Nephron progenitor cell (in vitro differentiated cells): ENCODE data around the gene RNF220.

Source experiments
- DNase-seq: peaks from one replicate; pipeline ENCODE4 v3.0.0; 2021
- H3K27ac Mint-ChIP-seq: 2 replicates; pipeline ENCODE4 v1.8.0; 2021; ENCODE audit warnings: mild to moderate bottlenecking, moderate library complexity, mixed read lengths
- H3K27me3 Mint-ChIP-seq: 2 replicates; pipeline ENCODE4 v1.8.0; 2021; ENCODE audit warnings: mild to moderate bottlenecking, low read depth, mixed read lengths; ENCODE audit not compliant: poor library complexity
- H3K36me3 Mint-ChIP-seq: 2 replicates; pipeline ENCODE4 v1.8.0; 2021; ENCODE audit warnings: low read depth, mixed read lengths
- H3K4me1 Mint-ChIP-seq: 2 replicates; pipeline ENCODE4 v1.8.0; 2021; ENCODE audit warnings: mixed read lengths
- H3K4me3 Mint-ChIP-seq: 2 replicates; pipeline ENCODE4 v1.8.0; 2021; ENCODE audit warnings: mild to moderate bottlenecking, moderate library complexity, mixed read lengths
- H3K9me3 Mint-ChIP-seq: 2 replicates; pipeline ENCODE4 v1.8.0; 2021; ENCODE audit warnings: mild to moderate bottlenecking, moderate library complexity, mixed read lengths
- CTCF ChIP-seq: fragments of 200-600 bp; sonication (generic); IDR thresholded peaks from 2 replicates; pipeline ENCODE4 v1.5.0; 2021; ENCODE audit warnings: antibody characterized with exemption

The RNF220 gene

DNA sequence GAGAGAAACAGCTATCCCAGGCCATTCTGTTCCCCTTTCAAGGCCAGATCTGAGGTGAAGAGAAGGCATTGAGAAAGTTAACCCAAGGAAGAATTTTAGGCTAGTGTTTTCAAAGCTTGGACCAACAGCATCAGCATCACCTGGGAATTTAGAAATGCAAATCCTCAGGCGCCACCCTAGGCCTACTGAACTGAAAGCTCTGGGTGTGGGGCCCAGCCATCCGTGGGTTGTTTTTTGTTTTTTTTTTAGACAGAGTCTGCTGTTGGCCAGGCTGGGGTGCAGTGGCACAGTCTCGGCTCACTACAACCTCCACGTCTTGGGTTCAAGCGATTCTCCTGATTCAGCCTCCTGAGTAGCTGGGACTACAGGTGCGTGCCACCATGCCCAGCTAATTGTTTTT is 98.6 kb downstream of the RNF220 start:
- Mint-ChIP-seq H3K27me3 (peaks cover 32% of the 10 kb centered on the region), H3K4me3 (no peak overlapping the region), H3K9me3 (no peaks in the 10 kb centered on the region), H3K4me1 (peaks cover 40% of the 10 kb centered on the region), H3K36me3 (no peaks in the 10 kb centered on the region), H3K27ac (no peak overlapping the region)
- DNase-seq: no peak
- TF ChIP-seq CTCF: no peak

DNA sequence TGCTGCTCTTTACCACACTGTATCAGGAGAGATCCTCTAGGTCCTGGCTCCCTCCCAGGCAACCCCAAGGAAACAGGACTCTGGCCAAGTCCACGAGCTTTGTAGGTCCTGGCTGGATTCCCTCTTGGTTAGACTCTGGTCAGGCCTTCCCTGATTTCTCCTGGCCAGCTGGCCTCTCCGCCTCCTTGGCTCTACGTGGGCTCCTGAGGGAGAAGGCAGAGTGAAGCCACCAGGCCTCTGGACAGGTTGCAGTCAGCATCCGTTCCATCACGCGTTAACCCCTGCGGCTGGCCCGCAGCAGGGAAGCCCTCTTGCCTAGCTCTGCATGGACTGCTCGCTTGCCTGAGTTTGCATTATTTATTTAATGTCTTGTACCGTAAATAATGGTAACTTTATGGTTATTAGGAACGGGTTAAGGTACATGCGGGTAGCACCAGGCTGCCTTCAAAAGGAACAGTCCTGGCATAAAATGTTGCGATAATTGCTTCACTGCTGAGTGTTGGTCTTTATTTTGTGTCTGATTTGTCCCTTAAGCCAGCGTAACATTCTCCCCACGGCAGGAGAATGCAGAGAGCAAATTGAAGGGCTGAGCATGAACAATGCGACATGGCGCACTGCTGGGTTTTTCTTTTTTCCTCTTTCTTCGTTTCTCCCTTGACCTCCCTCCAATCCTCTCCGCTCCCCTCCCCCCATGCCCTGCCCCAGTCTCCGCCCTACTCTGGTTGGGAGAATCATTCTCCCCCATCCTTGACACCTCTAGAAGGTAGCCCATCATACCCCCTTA is 100.3 kb downstream of the RNF220 start:
- no peak for TF ChIP-seq CTCF
- Mint-ChIP-seq H3K36me3 (no peaks in the 10 kb centered on the region), H3K4me3 (no peak overlapping the region), H3K4me1 (peaks cover 46% of the 10 kb centered on the region), H3K9me3 (no peaks in the 10 kb centered on the region), H3K27ac (no peak overlapping the region), H3K27me3 (peaks cover 39% of the 10 kb centered on the region)
- DNase-seq: no peak

- peak overlapping the region; percentile 62 for H3K4me3 Mint-ChIP-seq
- H3K27me3 Mint-ChIP-seq: peaks cover 33% of the 10 kb centered on the region
- peaks cover 69% of the 10 kb centered on the region for H3K4me1 Mint-ChIP-seq
- DNase-seq: peak; percentile 37
- no peak for TF ChIP-seq CTCF
- no peaks in the 10 kb centered on the region for H3K9me3 Mint-ChIP-seq
- no peak overlapping the region for H3K27ac Mint-ChIP-seq
- no peaks in the 10 kb centered on the region for H3K36me3 Mint-ChIP-seq
These were observed 102.7 kb downstream of the RNF220 start for GRCh38 chr1:44507490-44508396.

GRCh38 chr1:44508397-44508745 is 103.3 kb downstream of the RNF220 start:
- no peaks in the 10 kb centered on the region for H3K36me3 Mint-ChIP-seq
- TF ChIP-seq CTCF: no peak
- H3K27me3 Mint-ChIP-seq: peaks cover 34% of the 10 kb centered on the region
- peak overlapping the region; percentile 18 for H3K4me3 Mint-ChIP-seq
- peaks cover 73% of the 10 kb centered on the region for H3K4me1 Mint-ChIP-seq
- H3K9me3 Mint-ChIP-seq: no peaks in the 10 kb centered on the region
- H3K27ac Mint-ChIP-seq: no peak overlapping the region
- no peak for DNase-seq

DNA sequence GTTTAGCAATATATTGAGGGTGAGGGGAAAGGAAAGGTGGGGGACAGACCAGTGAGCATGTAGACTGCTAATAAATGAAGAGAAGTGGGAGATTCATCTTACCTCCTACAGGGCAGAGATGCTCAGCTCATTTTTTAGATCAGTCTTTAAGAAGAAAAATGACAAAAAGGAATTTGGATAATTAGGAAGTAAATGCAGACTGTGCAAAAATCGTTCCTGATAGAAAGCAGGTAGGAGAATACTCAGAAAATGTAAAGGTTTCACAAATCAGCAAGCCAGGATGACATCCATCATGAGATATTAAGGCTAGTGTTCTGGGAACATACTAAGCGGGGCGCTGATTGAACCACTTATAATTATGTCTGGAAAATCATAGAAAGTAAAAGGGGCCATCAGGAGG is 106.3 kb downstream of the RNF220 start:
- Mint-ChIP-seq H3K27ac (no peak overlapping the region), H3K9me3 (no peaks in the 10 kb centered on the region), H3K36me3 (no peaks in the 10 kb centered on the region), H3K27me3 (peaks cover 43% of the 10 kb centered on the region), H3K4me3 (no peak overlapping the region), H3K4me1 (peaks cover 62% of the 10 kb centered on the region)
- TF ChIP-seq CTCF: no peak
- no peak for DNase-seq
